Stimulated activated CD8-positive, alpha-beta memory T cell treated with anti-CD3 and anti-CD28 coated beads, Interleukin-7, amount 100 ng/mL, for 1 hour (primary cell): ENCODE results near the gene ATP5PD.
A peak's percentile ranks its signal among the peaks of the same experiment; 100 is the strongest.
"Not testable (repeated sequence)": the region's sequence is repeated elsewhere in the genome, so short reads cannot be mapped to it uniquely, and the experiment has no call there.

Experiments used
- DNase-seq, 2 donors: peaks; one replicate each; pipeline ENCODE4 v3.0.0-alpha.2; 2020; ENCODE audit warnings: low read depth in 2 of 2

Gene ATP5PD

GRCh38 chr17:75020331-75021110 lies 26.2 kb downstream of the ATP5PD start:
- no peak for DNase-seq

GRCh38 chr17:75019710-75020109 lies 27.1 kb downstream of the ATP5PD start:
- no peak for DNase-seq

GRCh38 chr17:75019146-75019545 lies 27.6 kb downstream of the ATP5PD start:
- no peak for DNase-seq

- DNase-seq = no peak
Measured at GRCh38 chr17:75013092-75013559, 33.6 kb downstream of the ATP5PD start.

GRCh38 chr17:75012346-75013091 lies 34.2 kb downstream of the ATP5PD start, which contains the start of gene MRPL58:
TSS of gene MRPL58 (plus strand) at chr17:75012670. CDS start at chr17:75012687, 17 bp downstream.
- peak; percentile 55 to 65 for DNase-seq

GRCh38 chr17:75012096-75012345 lies 34.7 kb downstream of the ATP5PD start:
- no peak for DNase-seq

GRCh38 chr17:75011401-75012095 lies 35.2 kb downstream of the ATP5PD start:
- no peak for DNase-seq

GRCh38 chr17:75010683-75011400 lies 35.9 kb downstream of the ATP5PD start:
- DNase-seq = no peak

- DNase-seq = no peak
Measured at GRCh38 chr17:75009139-75009724, 37.5 kb downstream of the ATP5PD start.

GRCh38 chr17:75008373-75008772 lies 38.4 kb downstream of the ATP5PD start:
- DNase-seq = no peak

- DNase-seq = no peak
Measured at GRCh38 chr17:75006653-75007052, 40.1 kb downstream of the ATP5PD start.

GRCh38 chr17:75006084-75006483 lies 40.7 kb downstream of the ATP5PD start:
- not testable (repeated sequence) for DNase-seq

- no peak for DNase-seq
Measured at GRCh38 chr17:75005291-75005690, 41.5 kb downstream of the ATP5PD start.

GRCh38 chr17:75004371-75004770 lies 42.4 kb downstream of the ATP5PD start:
- DNase-seq = no peak

GRCh38 chr17:75003957-75004355 lies 42.8 kb downstream of the ATP5PD start:
- no peak for DNase-seq

- no peak for DNase-seq
Measured at GRCh38 chr17:75003070-75003956, 43.5 kb downstream of the ATP5PD start.

- no peak for DNase-seq
Measured at GRCh38 chr17:75001915-75002843, 44.6 kb downstream of the ATP5PD start.

- DNase-seq = no peak
Measured at GRCh38 chr17:74999523-74999922, 47.2 kb downstream of the ATP5PD start.

- no peak for DNase-seq
Measured at GRCh38 chr17:74998783-74999182, 48.0 kb downstream of the ATP5PD start.
